NCI-H460 (cell line): Measurements from ENCODE around the gene MRPL20. TPM values are rescaled to one million over a fixed set of nuclear protein-coding genes. Genes with fewer than 3 reads are reported as not detected.

Experiments used
- DNase-seq: peaks from one replicate; pipeline ENCODE4 v3.0.0-alpha.2; 2016; ENCODE audit warnings: low read depth; ENCODE audit errors: extremely low read depth
- total RNA-seq: library from RNA; depleted of rRNA; stranded (reverse); fragments of >200 nt; shearing (Covaris generic); gene quantifications from 2 replicates; pipeline ENCODE4 v1.2.3, GENCODE V29; 2014

MRPL20 gene
- total RNA-seq, 1 experiment from 2014 or later: 136 TPM

DNA sequence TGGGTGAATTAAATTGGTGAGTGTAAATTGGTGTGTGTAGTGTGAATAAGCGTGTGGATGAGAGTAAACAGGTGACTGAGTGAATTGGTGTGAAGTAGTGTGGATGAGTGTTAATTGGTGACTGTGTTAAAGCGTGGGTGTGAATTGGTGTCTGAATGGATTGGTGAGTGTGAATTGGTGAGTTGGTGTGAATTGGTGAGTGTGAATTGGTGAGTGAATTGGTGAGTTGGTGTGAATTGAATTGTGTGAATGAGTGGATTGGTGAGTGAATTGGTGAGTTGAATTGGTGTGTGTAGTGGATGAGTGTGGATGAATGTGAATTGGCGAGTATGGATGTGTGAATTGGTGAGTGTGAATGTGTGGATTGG is 40.4 kb downstream of the MRPL20 start:
- no peak for DNase-seq

DNA sequence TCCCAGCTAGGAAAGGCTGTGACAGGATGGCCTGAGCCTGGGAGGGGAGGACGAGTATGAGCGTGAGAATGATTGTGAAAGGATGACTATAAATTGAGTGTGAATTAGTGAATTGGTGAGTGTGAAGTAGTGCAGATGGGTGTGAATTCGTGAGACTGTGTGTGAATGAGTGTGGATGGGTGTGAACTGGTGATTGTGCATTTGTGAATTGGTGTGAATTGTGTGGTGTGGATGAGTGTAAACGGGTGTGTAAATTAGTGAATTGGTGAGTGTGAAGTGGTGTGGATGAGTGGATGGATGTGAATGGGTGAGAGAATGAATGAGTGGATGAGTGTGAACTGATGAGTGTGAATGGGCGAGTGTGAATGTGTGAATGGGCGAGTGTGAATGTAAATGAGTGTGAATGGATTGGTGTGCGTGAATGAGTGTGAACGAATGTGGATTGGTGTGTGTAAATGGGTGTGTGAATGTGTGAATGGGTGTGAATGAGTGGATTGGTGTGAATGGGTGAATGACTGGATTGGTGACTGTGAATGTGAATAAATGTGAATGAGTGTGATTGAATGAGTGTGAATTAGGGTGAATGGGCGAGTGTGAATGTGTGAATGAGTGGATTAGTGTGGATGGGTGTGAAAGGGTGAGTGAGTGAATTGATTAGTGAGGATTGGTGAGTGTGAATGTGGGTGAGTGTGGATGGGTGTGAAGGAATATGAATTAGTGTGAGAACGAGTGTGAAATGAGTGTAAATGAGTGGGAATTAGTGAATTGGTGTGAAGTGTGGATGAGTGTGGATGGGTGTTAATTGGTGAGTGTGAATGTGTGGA is 41.0 kb downstream of the MRPL20 start:
- DNase-seq: no peak

GRCh38 chr1:1364266-1364665 is 42.8 kb downstream of the MRPL20 start:
- no peak for DNase-seq

GRCh38 chr1:1361982-1362423 is 45.1 kb downstream of the MRPL20 start:
- no peak for DNase-seq

GRCh38 chr1:1361233-1361981 is 45.7 kb downstream of the MRPL20 start:
- DNase-seq: no peak

- DNase-seq: no peak
Observed at GRCh38 chr1:1360506-1361169, 46.5 kb downstream of the MRPL20 start.

GRCh38 chr1:1359664-1360468 is 47.2 kb downstream of the MRPL20 start:
- DNase-seq: no peak

GRCh38 chr1:1359308-1359663 is 47.8 kb downstream of the MRPL20 start:
- DNase-seq: no peak

- no peak for DNase-seq
Observed at GRCh38 chr1:1358433-1359271, 48.4 kb downstream of the MRPL20 start, which contains the start of gene MXRA8. TSS of gene MXRA8 (minus strand) at chr1:1358555. CDS start at chr1:1358504, 51 bp downstream.

GRCh38 chr1:1357871-1358432 is 49.1 kb downstream of the MRPL20 start:
- DNase-seq: no peak

- no peak for DNase-seq
Observed at GRCh38 chr1:1356796-1357401, 50.2 kb downstream of the MRPL20 start.

- DNase-seq: no peak
Observed at GRCh38 chr1:1356166-1356795, 50.8 kb downstream of the MRPL20 start.

GRCh38 chr1:1355416-1355815 is 51.7 kb downstream of the MRPL20 start:
- no peak for DNase-seq

DNA sequence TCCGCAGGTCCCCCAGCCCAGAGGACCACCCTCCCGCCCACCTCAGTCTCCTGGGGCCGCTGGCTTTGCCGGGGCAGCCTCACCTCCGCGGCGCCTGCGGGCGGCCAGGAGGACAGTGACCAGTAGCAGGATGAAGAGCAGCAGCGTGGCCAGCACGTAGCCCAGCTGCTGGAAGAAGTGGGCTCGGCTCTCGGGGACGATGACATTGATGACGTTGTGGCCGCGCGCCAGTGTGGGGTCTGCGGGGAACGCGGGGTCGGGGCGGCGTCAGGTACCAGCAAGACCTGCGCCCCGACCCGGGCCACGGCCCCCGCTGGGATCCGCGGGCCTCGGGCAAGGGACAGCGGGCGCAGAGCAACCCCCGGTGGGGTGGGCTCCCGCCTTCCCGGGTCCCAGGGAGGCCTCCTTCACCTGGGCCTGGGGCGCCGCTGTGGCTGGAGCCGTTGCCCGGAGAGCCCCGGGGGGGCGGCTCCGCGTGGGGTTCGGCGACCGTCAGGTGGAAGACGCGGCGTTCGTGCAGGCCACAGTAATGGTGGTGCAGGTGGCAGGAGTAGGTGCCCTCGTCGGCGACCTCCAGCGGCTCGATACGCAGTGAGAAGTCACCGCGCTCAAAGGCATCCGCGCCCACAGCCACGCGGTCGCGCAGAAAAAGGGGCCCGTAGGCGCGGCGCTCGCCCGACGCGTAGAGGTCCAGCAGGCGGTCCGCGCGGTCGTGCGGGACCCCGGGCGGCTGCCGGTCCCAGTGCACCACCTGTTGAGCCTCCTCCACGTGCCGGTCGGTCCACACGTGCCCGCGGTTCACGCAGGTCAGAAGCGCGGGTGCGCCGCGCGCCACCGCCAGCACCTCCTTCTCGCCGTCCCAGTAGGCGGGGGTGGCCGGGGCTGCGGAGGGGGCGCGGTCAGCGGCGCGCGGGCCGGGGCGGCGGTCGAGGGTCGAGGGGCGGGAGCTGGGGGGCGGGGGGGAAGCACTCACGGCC is 52.5 kb downstream of the MRPL20 start:
- no peak for DNase-seq

- no peak for DNase-seq
Observed at GRCh38 chr1:1353389-1354151, 53.5 kb downstream of the MRPL20 start.

GRCh38 chr1:1352786-1353388 is 54.2 kb downstream of the MRPL20 start:
- no peak for DNase-seq
